Jurkat, Clone E6-1 (cell line): Measurements from ENCODE around the gene ZBTB18.

Experiments used
- DNase-seq: peaks from one replicate; pipeline ENCODE4 v3.0.0-alpha.2; 2011; ENCODE audit warnings: low read depth, low spot score
- H3K4me3 ChIP-seq: 2 replicates; pipeline ENCODE4 v1.5.1; 2011; ENCODE audit warnings: mild to moderate bottlenecking, low read length, control low read depth, moderate library complexity

Gene ZBTB18

DNA sequence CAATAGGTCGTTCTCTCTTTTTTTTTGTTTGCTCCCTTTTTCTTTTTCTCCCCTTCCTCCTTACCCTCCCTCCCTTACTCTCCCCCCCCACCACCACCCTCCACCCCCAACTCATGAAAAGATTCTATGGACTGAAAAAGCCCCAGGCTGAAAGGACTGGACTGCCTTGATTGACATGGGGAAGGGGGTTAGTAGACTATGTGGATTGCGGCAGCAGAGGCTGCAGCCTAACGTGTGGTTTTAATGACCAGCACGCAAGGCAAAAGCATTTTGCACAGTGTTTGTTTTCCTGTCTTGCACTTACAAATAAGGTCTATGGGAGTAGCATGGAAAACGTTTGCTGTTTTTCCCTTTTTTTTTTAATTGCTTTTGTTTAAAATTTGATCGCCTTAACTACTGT is 5.5 kb downstream of the ZBTB18 start:
- no peak for DNase-seq
- no peak overlapping the region for H3K4me3 ChIP-seq

DNA sequence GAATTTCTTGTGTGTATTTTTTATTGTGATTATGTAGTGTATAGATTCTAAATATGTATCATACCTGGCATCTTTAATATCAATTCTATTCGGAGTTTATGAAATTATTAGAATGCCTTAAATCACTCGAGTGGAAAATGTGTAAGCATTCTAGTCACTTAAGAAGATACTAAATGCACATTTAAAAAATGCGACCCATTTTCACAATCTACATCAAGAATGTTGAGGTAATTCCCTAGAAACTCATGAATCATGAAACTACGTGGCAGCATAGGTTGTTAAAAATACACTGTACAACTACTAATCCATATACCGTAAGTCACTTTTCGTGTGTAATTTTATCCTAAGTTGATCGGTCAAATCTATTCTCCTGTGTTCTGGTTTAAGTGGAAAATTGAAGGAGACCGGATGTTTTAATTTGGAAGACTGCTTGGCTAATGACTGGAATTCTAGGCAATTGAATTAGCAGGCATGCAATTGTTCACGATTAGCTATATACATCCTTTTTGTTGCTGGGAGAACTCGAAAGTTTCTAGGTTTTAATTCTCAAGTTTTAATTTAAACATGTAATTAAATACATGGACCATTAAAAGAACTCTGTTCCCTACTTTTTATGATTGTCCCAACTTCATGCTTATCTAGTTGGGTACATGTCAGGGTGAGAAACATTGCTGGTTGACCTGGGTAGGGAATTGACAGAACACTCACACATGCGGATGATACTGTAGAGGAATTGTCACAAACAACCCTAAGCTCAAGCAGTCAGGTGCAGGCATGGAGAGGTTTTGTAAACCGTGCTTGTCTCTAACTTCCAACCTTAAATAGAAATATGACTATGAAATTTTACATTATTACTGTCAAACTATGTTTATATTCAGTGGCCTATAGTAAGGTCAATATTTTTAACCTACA is 6.6 kb downstream of the ZBTB18 start:
- DNase-seq: no peak
- no peak overlapping the region for H3K4me3 ChIP-seq

DNA sequence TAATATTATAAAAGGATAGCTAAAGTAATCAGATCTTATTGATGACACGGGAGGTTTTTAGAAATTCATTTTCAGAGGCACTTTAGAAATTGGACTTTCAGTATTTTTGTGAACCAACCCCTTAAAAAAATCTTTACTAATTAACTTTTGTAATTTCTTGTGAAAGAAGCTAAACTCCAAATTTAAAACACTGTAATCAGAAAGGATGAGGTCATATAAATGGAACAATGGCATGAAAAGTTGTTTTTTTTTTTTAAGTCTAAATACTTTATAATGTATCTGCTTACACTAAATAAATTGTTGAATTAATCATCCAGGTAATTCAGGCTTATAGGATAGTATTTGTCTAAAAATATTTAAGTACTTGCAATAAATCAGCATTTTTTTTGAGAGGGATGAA is 9.0 kb downstream of the ZBTB18 start:
- no peak overlapping the region for H3K4me3 ChIP-seq
- no peak for DNase-seq

DNA sequence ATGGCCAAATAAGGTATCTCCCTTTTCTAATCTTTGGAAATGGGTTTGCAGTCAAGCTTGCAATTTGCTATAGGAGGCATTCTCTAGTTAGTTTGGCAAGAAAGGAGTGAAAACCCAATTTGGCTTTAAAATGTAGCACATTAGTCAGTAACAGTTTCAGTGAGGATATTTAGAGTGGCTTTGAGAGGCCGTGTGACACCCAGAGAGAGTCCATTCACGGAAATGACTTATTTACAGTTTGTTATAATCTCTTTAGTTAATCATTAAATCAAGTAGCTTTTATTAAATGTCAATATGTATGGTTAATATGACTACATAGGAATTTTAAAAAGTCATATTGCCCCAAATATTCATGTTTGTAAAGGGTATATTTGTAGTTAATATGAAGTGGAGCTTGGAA is 9.6 kb downstream of the ZBTB18 start:
- DNase-seq: no peak
- no peak overlapping the region for H3K4me3 ChIP-seq

DNA sequence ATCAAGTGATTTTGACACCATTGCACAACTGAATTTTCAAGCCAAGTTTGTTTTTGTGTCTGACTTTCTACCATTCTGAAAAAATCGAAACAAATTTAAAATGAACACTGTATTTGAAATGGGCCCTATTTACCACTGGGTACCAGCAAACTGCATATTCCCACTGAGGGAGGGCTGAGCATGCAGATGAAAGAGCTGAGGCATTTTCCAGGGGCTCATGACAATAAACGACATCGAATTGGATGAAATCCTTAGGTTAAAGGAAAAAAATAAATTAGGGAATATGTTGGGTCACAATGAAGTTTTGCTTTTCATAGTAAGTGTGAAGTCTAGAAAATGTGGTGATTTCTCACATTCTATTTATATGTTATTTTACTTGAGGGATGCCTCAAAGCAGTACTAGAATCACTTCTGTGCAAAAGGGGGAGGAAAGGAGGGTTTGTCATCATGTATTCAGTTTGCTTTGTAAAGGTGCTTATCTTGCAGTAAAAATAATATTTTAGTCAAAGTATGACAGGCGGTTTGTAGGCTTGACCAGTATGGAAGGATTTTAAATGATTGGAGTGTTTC is 11.2 kb downstream of the ZBTB18 start:
- H3K4me3 ChIP-seq: no peak overlapping the region
- DNase-seq: no peak

DNA sequence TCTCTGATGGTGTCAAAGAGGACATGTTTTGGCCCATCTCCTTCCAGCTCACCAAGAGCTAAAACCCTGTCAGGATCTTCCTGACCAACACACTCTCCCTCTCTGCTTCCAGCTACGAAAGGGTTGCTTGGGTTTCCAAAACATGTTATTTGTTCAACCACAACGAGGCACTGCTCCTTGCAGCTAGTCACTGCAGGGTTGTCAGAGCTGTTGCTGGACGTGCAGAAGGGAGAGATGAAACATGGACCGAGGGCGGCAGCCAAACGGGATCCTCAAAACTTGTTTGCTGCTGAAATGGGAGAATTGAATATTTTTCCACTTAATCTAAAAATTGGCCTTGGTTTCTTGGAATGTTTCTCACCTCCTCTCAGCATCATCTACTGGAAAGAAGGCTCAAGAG is 12.4 kb downstream of the ZBTB18 start:
- no peak overlapping the region for H3K4me3 ChIP-seq
- no peak for DNase-seq

DNA sequence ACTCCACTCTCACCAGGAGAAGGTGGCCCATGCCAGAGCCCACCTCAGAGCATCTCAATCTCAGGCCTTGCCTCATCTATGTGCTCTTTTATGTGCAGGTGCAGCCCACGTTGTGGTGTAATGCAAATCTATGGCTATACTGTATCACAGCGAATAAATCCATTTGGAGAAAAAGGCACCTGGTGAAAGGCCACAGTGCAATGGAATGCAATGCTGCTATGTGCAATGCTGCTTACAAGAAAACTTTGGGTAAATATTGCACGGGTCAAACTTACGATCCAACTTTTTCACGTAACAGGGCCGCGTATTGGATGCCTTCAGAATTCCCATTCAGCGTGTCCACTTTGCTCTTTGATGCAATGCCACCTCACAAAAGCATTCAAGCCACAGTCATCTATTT is 13.5 kb downstream of the ZBTB18 start:
- H3K4me3 ChIP-seq: no peak overlapping the region
- DNase-seq: no peak

DNA sequence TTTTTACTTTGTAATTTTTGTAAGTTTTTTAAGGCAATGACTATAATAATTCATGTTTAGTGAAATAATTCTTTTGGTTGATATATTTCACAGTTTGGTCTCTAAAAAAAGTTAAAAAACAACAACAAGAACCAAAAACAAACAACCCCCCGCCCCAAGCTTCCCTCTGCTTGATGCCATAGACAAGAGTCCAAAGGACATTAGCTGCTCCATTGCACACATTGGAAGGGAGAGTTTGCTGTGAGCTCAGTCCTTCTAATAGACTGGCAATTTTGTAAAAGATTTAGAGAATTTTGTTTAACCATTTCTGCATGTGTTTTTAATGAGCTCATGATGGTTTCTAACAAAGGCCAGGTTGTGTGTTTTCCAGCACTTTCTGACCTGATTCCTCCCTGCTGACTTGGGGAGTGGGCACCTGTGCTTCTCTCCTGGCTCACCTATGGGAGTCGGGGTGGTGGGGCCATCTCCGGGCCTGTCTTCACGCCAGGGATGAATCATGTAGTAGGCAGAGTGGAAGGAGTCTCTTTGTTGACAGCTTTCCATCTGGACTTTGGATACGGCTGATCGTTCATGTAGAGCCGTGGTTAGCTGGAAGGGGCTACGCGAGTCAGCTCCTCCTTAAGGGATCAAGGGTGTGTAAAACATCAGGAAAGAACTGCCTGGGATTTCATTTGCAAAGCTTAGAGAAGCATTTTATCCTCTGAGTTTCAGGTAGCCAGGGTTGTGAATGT is 14.1 kb downstream of the ZBTB18 start:
- H3K4me3 ChIP-seq: no peak overlapping the region
- no peak for DNase-seq

DNA sequence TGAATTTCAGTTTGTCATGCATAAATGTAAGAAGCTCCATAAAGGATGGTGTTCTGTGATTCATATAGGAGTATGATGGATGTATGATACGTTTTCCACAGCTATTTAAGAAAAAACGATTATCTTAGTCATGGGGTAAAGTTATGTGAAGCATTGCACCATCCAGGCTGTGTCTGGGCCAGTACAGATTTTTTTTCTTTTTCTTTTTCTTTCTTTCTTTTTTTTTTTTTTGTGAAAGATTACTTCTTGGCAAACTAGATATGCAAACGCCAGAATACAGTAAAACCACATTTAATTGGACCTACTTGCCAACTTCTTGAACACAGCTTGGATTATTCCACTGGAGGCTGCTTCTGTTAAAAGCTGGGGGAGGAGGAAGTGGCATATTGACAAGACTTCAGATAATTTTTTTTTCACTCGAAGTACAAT is 14.9 kb downstream of the ZBTB18 start:
- no peak for DNase-seq
- no peak overlapping the region for H3K4me3 ChIP-seq

DNA sequence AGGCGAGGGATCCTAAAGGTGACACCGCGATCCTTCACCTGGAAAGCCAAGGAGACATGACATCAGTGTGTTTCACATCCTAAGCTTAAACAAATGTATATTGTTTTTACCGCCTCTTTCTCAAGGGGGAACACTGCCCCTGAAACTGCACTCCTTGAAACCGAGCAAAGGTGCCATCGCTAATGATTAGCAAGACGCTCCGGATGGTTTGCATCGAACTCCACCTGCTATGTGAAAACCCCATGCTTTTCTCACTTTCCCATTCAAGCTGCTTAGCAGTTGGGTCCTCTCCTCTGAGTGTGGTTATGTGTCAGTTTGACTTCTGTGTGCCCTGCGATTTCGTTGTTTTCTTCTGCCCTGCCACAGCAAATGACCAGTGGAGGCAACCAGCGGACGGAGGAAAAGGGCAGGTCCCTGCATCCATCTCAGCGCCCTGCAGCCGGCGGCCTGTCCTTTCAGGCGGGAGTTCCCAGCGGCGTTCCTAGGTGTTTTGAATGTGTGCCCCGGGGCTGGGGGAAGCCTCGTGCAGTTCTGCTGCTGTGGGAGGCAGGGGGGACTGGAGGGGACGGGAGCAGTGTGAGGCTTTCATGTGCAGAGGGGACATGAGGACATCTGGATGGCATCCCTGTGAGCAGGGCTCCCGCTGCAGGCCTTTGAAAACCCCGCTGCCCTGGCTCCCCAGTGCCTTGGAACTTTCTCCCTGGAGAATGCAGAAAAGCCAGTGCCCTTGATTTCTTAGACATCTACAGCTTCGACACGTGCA is 16.1 kb downstream of the ZBTB18 start:
- no peak overlapping the region for H3K4me3 ChIP-seq
- DNase-seq: no peak

DNA sequence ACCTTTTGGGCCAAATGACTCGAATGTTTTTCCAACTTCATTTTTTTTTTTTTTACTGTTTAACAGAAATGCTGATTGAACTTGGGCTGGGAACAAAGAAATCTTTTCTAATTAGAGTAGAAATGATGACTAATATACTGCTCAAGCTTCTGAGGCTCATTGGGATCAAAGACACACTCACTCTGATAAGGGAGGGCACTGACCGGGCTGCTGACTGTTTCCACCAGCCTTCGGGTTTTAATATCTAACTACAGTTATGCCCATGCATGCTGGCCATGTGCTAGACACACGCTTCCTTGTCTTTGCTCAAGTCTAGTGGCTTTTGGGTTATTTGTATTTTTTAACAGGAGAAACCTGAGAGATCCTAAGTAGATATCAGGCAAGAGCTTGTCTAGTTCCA is 16.8 kb downstream of the ZBTB18 start:
- no peak for DNase-seq
- no peak overlapping the region for H3K4me3 ChIP-seq

DNA sequence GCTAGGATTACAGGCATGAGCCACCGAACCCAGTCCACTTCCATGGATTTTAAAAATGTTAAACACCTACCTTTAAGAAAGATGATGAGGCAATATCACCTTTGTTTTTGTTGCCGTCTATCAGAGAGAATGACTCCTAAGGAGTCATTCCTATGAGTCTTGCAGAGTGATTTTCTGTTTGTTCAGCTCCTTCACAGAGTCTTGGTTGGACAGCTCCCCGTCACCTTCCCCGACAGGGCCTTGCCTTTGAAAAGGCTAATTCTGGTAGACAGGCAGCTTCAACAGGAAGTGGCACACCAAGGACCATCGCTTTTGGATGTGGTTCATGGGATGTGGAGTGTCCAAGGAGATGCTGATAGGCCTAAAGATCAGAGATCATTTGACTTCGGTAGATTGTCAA is 17.5 kb downstream of the ZBTB18 start:
- no peak overlapping the region for H3K4me3 ChIP-seq
- no peak for DNase-seq

DNA sequence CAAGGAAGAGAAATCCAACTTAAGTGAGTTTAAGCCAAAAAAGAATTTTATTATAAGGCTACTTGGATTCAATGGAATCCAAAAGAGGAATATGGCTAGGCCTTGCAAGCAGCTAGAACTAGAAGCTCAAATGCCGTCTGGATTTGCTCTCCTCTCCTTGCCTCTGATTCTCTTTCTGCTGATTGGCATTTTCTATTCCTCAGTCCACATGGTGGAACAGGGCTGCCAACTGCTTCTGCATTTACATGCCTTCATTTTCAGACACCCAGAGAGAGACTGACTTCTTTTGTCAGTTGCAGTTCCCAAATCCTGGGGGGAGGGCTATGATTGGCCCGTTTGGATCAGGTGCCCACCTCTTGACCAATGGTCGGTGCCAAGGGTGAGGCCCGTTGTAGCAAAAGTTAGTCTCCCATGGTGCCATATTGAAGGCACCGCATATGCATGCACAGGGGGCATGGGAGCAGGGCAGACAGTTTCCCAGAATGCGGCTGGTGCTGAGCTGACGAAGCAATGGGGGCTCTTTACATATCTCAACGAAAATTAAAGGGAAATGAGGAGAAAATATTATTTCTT is 18.3 kb downstream of the ZBTB18 start:
- DNase-seq: no peak
- no peak overlapping the region for H3K4me3 ChIP-seq

DNA sequence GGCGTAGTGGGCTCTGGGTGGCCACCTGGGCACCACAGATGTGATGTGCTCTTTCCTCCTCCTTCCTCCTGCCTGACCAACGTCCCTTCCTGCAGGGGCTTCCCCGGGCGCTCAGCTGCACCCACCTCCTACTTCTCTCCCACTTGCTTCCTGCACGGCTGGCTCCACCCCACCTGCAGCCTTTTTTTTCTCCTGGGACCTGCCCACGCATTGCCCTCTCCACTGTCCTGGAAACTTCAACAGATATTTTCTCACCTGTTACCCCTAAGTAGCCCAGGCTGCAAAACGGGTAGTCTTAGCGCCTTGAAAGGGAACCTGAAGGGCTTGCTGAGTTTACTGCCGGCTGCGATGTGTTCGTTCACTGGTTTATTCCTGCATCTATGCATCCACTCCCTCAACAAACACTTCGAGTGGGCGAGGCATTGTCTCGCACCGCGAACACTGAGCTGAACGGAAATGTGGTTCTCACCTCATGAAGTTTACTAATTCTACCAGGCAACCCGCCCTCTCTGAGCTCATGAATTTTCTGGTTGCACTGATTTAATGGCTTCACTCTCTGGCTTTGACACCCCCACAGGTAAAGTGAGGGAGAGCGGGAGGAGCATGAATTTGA is 23.6 kb downstream of the ZBTB18 start:
- DNase-seq: no peak

DNA sequence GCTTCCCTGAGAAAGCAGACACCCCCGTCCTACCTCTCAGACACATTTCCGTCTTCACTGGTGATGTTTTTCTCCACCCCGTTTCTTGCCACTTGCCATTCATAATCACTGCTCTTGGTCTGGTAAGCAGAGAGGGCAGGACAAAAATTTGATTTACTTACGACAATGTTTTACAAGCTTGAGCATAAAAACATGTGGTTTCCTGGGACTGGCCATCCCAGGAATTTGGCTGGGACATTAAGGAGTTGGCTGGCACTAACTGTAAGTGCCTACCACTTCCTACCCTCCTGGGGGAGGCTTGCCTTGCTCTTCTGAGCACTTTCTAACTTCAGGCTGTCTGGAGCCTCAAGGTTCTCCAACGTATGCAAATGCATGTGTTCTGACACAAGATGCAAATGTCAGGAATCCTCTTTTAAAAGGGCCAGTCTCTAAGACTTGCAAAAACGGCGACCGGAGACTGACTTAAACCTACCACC is 24.2 kb downstream of the ZBTB18 start:
- no peak overlapping the region for H3K4me3 ChIP-seq
- DNase-seq: no peak

More for the DNA sequence above, 23.6 kb downstream of the ZBTB18 start:
- no peak overlapping the region for H3K4me3 ChIP-seq

DNA sequence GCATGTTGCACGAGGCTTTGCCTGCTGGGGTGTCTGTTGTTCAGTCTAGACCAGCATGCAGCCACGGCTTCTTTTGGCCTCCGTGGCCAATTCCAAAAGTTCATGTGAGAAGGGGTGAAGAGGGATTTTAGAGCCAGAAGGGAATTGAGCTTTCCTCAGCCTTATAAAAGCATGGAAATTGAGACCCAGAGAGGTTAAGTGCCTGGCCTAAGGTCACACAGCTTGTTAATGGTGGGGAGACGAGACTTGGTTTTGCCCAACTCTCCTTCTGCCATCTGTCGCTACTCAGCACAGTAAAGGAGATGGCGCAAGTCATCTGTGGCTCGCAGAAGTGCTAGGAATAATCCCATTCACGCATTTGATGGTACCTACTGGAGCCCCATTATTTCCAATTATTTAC is 25.7 kb downstream of the ZBTB18 start:
- H3K4me3 ChIP-seq: no peak overlapping the region
- no peak for DNase-seq

DNA sequence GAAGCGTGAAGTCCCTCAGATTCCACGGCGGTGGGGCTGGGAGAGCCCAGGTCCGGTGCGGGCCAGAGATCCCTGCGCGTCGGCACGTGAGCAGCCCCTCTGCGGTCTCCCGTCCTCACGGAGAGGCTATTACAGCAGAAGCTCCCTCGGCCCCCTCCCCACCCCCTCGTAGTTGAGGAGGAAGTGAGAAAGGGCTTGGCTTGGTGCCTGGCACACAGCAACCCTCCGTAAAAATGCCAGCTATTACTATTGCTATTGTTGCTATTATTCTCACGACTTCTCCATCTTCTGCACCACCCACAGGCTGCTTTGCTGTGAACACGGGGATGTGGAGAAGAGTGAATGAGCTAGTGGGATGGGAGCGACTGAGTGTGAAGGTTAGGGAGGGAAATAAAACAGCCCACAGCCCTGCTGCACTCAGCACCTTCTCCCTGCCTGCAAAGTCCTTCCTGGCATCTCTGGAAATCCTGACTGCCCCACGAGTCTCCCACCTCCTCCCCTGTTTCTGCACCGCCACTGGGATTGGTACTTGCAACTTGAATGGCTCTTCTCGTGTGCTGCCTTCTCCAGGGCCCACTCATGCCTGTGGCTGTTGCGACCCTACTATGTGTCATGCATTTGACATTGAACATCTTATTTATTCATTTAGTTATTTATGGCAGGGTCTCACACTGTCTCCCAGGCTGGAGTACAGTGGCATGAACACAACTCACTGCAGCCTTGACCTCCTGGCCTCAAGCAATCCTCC is 26.6 kb downstream of the ZBTB18 start:
- no peak for DNase-seq
- H3K4me3 ChIP-seq: no peak overlapping the region

DNA sequence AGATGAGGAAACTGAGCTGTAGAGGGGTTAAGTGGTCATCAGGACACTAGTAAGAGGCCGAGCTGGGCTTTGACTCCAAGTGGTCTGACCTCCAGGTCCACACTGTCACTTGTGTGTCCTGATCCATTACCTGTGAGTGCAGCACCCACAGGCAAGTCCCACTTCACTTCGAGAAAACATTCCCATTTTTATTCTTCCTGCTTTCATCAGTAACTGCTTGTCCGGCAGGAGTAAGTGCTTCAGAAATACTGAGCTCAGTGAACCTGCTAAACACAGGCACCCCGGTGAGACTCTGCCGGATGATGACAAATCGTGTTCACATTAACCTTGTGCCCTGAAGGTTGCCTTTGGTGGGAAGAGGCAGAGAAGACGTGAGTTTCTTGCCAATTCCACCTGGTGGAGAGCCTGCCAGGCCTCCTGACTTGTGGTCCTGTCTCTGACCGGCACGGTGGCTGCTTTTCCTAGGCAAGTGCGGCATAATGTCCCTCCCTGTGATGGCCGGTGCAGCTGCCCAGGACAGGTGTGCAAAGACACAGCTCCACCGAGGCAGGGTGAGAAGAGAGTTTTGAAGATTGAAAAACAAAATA is 29.4 kb downstream of the ZBTB18 start:
- no peak for DNase-seq
- no peak overlapping the region for H3K4me3 ChIP-seq
